H9 (cell line): ENCODE results near the gene KCNIP4. TPM values are rescaled to one million over a fixed set of nuclear protein-coding genes. Genes with fewer than 3 reads are reported as not detected.

Experiments used
- DNase-seq: peaks from one replicate; pipeline ENCODE4 v3.0.0-alpha.2; 2017
- H2AFZ ChIP-seq: one replicate; pipeline ENCODE4 v1.6.1; 2013; ENCODE audit warnings: mild to moderate bottlenecking, low read length, control low read depth, moderate library complexity
- H2AK5ac ChIP-seq: 2 replicates; pipeline ENCODE4 v1.6.1; 2013; ENCODE audit warnings: low read length, control low read depth, mixed read lengths; ENCODE audit not compliant: insufficient read length
- H2BK120ac ChIP-seq: one replicate; pipeline ENCODE4 v1.6.1; 2013; ENCODE audit warnings: low read depth, mild to moderate bottlenecking, low read length, control low read depth, inconsistent platforms; ENCODE audit not compliant: poor library complexity, severe bottlenecking
- H2BK12ac ChIP-seq: 2 replicates; pipeline ENCODE4 v1.6.1; 2013; ENCODE audit warnings: low read length, control low read depth, mixed read lengths, low read depth; ENCODE audit not compliant: insufficient read length
- H2BK15ac ChIP-seq: 2 replicates; pipeline ENCODE4 v1.6.1; 2013; ENCODE audit warnings: low read depth, low read length, control low read depth
- H2BK20ac ChIP-seq: one replicate; pipeline ENCODE4 v1.6.1; 2013; ENCODE audit warnings: low read depth, mild to moderate bottlenecking, low read length, control low read depth, inconsistent platforms; ENCODE audit not compliant: poor library complexity, severe bottlenecking
- H2BK5ac ChIP-seq: 2 replicates; pipeline ENCODE4 v1.6.1; 2013; ENCODE audit warnings: low read length, control low read depth, mixed read lengths; ENCODE audit not compliant: insufficient read length
- H3K14ac ChIP-seq: 2 replicates; pipeline ENCODE4 v1.6.1; 2013; ENCODE audit warnings: low read length, control low read depth; ENCODE audit not compliant: insufficient read depth
- H3K18ac ChIP-seq: 2 replicates; pipeline ENCODE4 v1.6.1; 2013; ENCODE audit warnings: low read depth, mild to moderate bottlenecking, mixed read lengths, low read length, control low read depth; ENCODE audit not compliant: insufficient read length
- H3K23ac ChIP-seq: 2 replicates; pipeline ENCODE4 v1.6.1; 2013; ENCODE audit warnings: low read length, control low read depth, mixed read lengths, low read depth; ENCODE audit not compliant: insufficient read length
- H3K23me2 ChIP-seq: 2 replicates; pipeline ENCODE4 v1.6.1; 2013; ENCODE audit warnings: low read depth, mild to moderate bottlenecking, mixed read lengths, low read length, control low read depth; ENCODE audit not compliant: insufficient read length, poor library complexity, severe bottlenecking
- H3K27ac ChIP-seq: 2 replicates; pipeline ENCODE4 v1.5.1; 2013; ENCODE audit warnings: low read length, control low read depth, mixed read lengths, low read depth; ENCODE audit not compliant: insufficient read length
- H3K27me3 ChIP-seq: 2 replicates; pipeline ENCODE4 v1.6.1; 2013; ENCODE audit warnings: low read length, control low read depth, inconsistent platforms; ENCODE audit not compliant: insufficient read depth
- H3K4ac ChIP-seq: 2 replicates; pipeline ENCODE4 v1.6.1; 2013; ENCODE audit warnings: low read depth, mild to moderate bottlenecking, control low read depth, inconsistent platforms, low read length, moderate library complexity
- H3K4me1 ChIP-seq: 2 replicates; pipeline ENCODE4 v1.6.1; 2013; ENCODE audit warnings: low read length, control low read depth, inconsistent platforms; ENCODE audit not compliant: insufficient read depth
- H3K4me2 ChIP-seq: 2 replicates; pipeline ENCODE4 v1.6.1; 2013; ENCODE audit warnings: low read length, control low read depth, mixed read lengths; ENCODE audit not compliant: insufficient read length, insufficient read depth
- H3K56ac ChIP-seq: 2 replicates; pipeline ENCODE4 v1.6.1; 2013; ENCODE audit warnings: low read depth, mild to moderate bottlenecking, mixed read lengths, low read length, control low read depth; ENCODE audit not compliant: insufficient read length
- H3K79me1 ChIP-seq: 2 replicates; pipeline ENCODE4 v1.6.1; 2013; ENCODE audit warnings: low read depth, mild to moderate bottlenecking, moderate library complexity, low read length, control low read depth, inconsistent platforms; ENCODE audit not compliant: insufficient read depth, poor library complexity, severe bottlenecking
- H3K79me2 ChIP-seq: 2 replicates; pipeline ENCODE4 v1.6.1; 2013; ENCODE audit warnings: low read length, control low read depth, inconsistent platforms; ENCODE audit not compliant: insufficient read depth
- H3K9ac ChIP-seq: 2 replicates; pipeline ENCODE4 v1.6.1; 2013; ENCODE audit warnings: low read length, control low read depth, mixed read lengths; ENCODE audit not compliant: insufficient read length; ENCODE audit errors: extremely low read depth
- H3K9me3 ChIP-seq: one replicate; pipeline ENCODE4 v1.6.1; 2013; ENCODE audit warnings: low read depth, low read length, inconsistent platforms; ENCODE audit not compliant: control insufficient read depth
- H3T11ph ChIP-seq: one replicate; pipeline ENCODE4 v1.6.1; 2013; ENCODE audit warnings: mild to moderate bottlenecking, low read length, control low read depth, inconsistent platforms
- H4K20me1 ChIP-seq: one replicate; pipeline ENCODE4 v1.6.1; 2013; ENCODE audit not compliant: control insufficient read depth, insufficient read length, insufficient read depth
- H4K5ac ChIP-seq: 2 replicates; pipeline ENCODE4 v1.6.1; 2013; ENCODE audit warnings: low read depth, mild to moderate bottlenecking, mixed read lengths, low read length, control low read depth; ENCODE audit not compliant: insufficient read length
- H4K8ac ChIP-seq: replicated peaks from 2 replicates; pipeline ENCODE4 v1.6.1; 2013; ENCODE audit warnings: low read length, control low read depth, mixed read lengths, low read depth; ENCODE audit not compliant: insufficient read length
- H4K91ac ChIP-seq: 2 replicates; pipeline ENCODE4 v1.6.1; 2013; ENCODE audit warnings: low read depth, mild to moderate bottlenecking, moderate library complexity, mixed read lengths, low read length, control low read depth; ENCODE audit not compliant: insufficient read length
- H3K27ac Mint-ChIP-seq, 3 experiments: 2 replicates in 2 of 3; 3 replicates in 1 of 3; pipeline ENCODE4 v1.8.0; 2020 to 2021; ENCODE audit warnings: mixed read lengths in 3 of 3, mild to moderate bottlenecking in 1 of 3, moderate library complexity in 1 of 3
- H3K27me3 Mint-ChIP-seq: 2 replicates; pipeline ENCODE4 v1.8.0; 2021; ENCODE audit warnings: low read depth, mild to moderate bottlenecking, moderate library complexity, mixed read lengths
- H3K36me3 Mint-ChIP-seq, 3 experiments: 2 replicates in 2 of 3; 3 replicates in 1 of 3; pipeline ENCODE4 v1.8.0; 2020 to 2021; ENCODE audit warnings: low read depth in 3 of 3, mixed read lengths in 3 of 3; ENCODE audit not compliant: insufficient read depth in 1 of 3
- H3K4me1 Mint-ChIP-seq, 2 experiments: 2 replicates each; pipeline ENCODE4 v1.8.0; 2020; ENCODE audit warnings: mixed read lengths in 2 of 2
- H3K4me3 Mint-ChIP-seq, 2 experiments: 2 replicates in 1 of 2; 3 replicates in 1 of 2; pipeline ENCODE4 v1.8.0; 2020 to 2021; ENCODE audit warnings: mild to moderate bottlenecking in 2 of 2, mixed read lengths in 2 of 2, moderate library complexity in 1 of 2
- H3K9me3 Mint-ChIP-seq, 2 experiments: 2 replicates in 1 of 2; 3 replicates in 1 of 2; pipeline ENCODE4 v1.8.0; 2020; ENCODE audit warnings: mild to moderate bottlenecking in 2 of 2, mixed read lengths in 2 of 2, moderate library complexity in 1 of 2
- WGBS: extraction: QIAGEN DNeasy Blood & Tissue Kit; methylation state at CpG from one replicate; pipeline ENCODE4 v1.1.7; 2013; ENCODE audit warnings: missing lambda C conversion rate, low lambda C conversion rate, mixed read lengths; ENCODE audit not compliant: insufficient read length; ENCODE audit errors: extremely low coverage; 5-methylcytosine and 5-hydroxymethylcytosine counted together
- total RNA-seq: library from RNA; stranded (reverse); gene quantifications from 2 replicates; pipeline ENCODE4 v1.2.1, GENCODE V29; 2021
- TF ChIP-seq, protein P1 (sequence below): fragments of 200-600 bp; sonication (generic); conservative IDR thresholded peaks from 3 replicates; pipeline ENCODE4 v1.8.0; 2021; ENCODE audit warnings: antibody characterized with exemption, mild to moderate bottlenecking

KCNIP4 gene
- total RNA-seq, 1 experiment from 2014 or later, result not detected

DNA sequence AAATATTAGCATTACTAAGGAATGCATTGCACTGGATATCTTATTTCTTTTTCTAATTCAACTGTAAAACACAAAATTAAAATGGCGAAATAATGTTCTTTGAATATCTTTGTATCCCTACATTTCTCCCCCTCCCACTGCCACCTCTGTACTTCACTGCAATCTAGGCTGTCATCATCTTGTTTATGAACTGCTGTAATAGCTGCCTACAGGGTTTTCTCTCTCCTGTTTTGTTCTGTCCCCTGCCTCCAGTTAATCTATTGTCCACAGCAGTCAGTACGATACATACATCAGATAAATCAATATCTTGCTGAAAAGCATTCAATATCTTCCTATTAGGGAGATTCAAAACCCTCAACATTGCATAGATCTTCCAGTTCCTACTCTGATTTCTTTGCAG is 528.4 kb downstream of the KCNIP4 start:
- H3K4ac ChIP-seq, result no peak overlapping the region
- no peaks in the 10 kb centered on the region for H4K20me1 ChIP-seq
- H3K27ac Mint-ChIP-seq, result no peak overlapping the region
- no peaks in the 10 kb centered on the region for H3K4me1 Mint-ChIP-seq
- H2BK15ac ChIP-seq, result no peak overlapping the region
- no peak overlapping the region for H3K4me2 ChIP-seq
- H3K9ac ChIP-seq, result no peak overlapping the region
- no peaks in the 10 kb centered on the region for H3K36me3 Mint-ChIP-seq
- H2BK120ac ChIP-seq, result no peak overlapping the region
- DNase-seq, result no peak
- no peak overlapping the region for H2AK5ac ChIP-seq
- H3K9me3 Mint-ChIP-seq, result no peaks in the 10 kb centered on the region
- H4K91ac ChIP-seq, result no peak overlapping the region
- no peak overlapping the region for H3K23ac ChIP-seq
- H3K27ac ChIP-seq, result no peak overlapping the region
- no peak overlapping the region for H3K18ac ChIP-seq
- H3K4me1 ChIP-seq, result no peaks in the 10 kb centered on the region
- H2AFZ ChIP-seq, result no peak overlapping the region
- TF ChIP-seq, protein P1, sequence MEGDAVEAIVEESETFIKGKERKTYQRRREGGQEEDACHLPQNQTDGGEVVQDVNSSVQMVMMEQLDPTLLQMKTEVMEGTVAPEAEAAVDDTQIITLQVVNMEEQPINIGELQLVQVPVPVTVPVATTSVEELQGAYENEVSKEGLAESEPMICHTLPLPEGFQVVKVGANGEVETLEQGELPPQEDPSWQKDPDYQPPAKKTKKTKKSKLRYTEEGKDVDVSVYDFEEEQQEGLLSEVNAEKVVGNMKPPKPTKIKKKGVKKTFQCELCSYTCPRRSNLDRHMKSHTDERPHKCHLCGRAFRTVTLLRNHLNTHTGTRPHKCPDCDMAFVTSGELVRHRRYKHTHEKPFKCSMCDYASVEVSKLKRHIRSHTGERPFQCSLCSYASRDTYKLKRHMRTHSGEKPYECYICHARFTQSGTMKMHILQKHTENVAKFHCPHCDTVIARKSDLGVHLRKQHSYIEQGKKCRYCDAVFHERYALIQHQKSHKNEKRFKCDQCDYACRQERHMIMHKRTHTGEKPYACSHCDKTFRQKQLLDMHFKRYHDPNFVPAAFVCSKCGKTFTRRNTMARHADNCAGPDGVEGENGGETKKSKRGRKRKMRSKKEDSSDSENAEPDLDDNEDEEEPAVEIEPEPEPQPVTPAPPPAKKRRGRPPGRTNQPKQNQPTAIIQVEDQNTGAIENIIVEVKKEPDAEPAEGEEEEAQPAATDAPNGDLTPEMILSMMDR, result no peak
- H2BK12ac ChIP-seq, result no peak overlapping the region
- no peak overlapping the region for H2BK20ac ChIP-seq
- H3K79me1 ChIP-seq, result no peaks in the 10 kb centered on the region
- no peaks in the 10 kb centered on the region for H3K27me3 ChIP-seq
- no peak overlapping the region for H3K4me3 Mint-ChIP-seq
- WGBS, result no CpG with 5 or more reads among the region's 2 CpGs
- H3K9me3 ChIP-seq, result no peaks in the 10 kb centered on the region
- no peak overlapping the region for H3K56ac ChIP-seq
- H3K79me2 ChIP-seq, result no peaks in the 10 kb centered on the region
- no peak overlapping the region for H3K14ac ChIP-seq
- no peak overlapping the region for H4K5ac ChIP-seq
- no peak overlapping the region for H3T11ph ChIP-seq
- peaks cover 3% of the 10 kb centered on the region for H3K27me3 Mint-ChIP-seq
- no peak overlapping the region for H2BK5ac ChIP-seq
- H4K8ac ChIP-seq, result no peak overlapping the region
- H3K23me2 ChIP-seq, result no peaks in the 10 kb centered on the region
